ENCODE data around the gene TSSK6.

DNA sequence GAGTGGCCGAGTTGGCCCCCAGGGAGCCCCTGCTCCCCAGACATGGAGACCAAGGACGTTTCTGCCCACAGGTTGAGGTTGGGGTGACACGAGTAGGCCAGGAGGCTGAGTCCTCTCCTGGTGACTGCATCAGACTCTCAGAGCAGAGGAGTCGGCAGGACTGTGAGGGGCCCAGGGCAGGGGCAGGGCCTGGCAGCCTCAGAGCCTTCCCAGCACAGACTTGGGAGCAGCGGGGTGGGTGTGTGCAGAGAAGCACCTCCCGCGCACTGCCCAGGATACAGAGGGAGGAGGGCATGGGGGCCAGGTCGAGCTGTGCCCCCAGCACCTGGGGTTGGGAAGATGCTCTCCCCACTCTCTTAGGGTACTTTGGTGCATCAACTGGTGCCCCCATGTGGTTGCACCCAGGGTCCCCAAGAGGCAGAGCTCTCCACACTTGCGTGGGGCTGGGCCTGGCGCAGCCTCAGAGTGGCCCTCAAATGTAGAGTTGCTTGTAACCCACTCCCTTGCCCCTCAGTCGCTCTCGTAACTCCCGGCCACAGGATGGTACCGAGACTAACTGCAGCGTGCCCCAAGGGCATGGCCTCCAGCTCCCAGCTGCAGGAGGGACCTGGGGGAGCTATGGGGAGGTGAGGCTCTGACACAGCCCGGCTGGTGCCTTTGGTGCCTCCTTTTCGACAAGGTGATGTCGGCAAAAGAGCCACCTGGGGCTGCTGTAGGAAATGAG, 15.9 kb downstream of the TSSK6 start:
- TF ChIP-seq, protein P1, sequence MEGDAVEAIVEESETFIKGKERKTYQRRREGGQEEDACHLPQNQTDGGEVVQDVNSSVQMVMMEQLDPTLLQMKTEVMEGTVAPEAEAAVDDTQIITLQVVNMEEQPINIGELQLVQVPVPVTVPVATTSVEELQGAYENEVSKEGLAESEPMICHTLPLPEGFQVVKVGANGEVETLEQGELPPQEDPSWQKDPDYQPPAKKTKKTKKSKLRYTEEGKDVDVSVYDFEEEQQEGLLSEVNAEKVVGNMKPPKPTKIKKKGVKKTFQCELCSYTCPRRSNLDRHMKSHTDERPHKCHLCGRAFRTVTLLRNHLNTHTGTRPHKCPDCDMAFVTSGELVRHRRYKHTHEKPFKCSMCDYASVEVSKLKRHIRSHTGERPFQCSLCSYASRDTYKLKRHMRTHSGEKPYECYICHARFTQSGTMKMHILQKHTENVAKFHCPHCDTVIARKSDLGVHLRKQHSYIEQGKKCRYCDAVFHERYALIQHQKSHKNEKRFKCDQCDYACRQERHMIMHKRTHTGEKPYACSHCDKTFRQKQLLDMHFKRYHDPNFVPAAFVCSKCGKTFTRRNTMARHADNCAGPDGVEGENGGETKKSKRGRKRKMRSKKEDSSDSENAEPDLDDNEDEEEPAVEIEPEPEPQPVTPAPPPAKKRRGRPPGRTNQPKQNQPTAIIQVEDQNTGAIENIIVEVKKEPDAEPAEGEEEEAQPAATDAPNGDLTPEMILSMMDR (optimal IDR thresholded peaks at IDR 0.05 in 1 of 3, IDR thresholded peaks at IDR 0.05 in 1 of 3, conservative IDR thresholded peaks at IDR 0.05 in 1 of 3; ENCODE audit: extremely low read depth in 1 of 3, insufficient read depth in 2 of 3, low read length in 3 of 3), result no peak
- no peak for TF ChIP-seq EZH2 (IDR thresholded peaks at IDR 0.05; ENCODE audit: low read length)
